Measurements from ENCODE around the gene MSI2.

Gene MSI2

GRCh38 chr17:57468932-57469775 lies 212.8 kb downstream of the MSI2 start:
- no peak overlapping the region for H3K4me3 ChIP-seq (ENCODE audit: low read depth, low read length)

- no peak overlapping the region for H3K4me3 ChIP-seq (ENCODE audit: low read depth, low read length)
Measured at GRCh38 chr17:57470906-57471305, 214.6 kb downstream of the MSI2 start.

GRCh38 chr17:57471868-57472368 lies 215.6 kb downstream of the MSI2 start:
- H3K4me3 ChIP-seq (ENCODE audit: low read depth, low read length), result no peak overlapping the region

- H3K4me3 ChIP-seq (ENCODE audit: low read depth, low read length), result no peak overlapping the region
Measured at GRCh38 chr17:57475796-57476195, 219.5 kb downstream of the MSI2 start.

- no peak overlapping the region for H3K4me3 ChIP-seq (ENCODE audit: low read depth, low read length)
Measured at GRCh38 chr17:57477522-57478362, 221.4 kb downstream of the MSI2 start.

- no peak overlapping the region for H3K4me3 ChIP-seq (ENCODE audit: low read depth, low read length)
Measured at GRCh38 chr17:57478478-57479250, 222.3 kb downstream of the MSI2 start.

GRCh38 chr17:57480438-57481196 lies 224.3 kb downstream of the MSI2 start:
- H3K4me3 ChIP-seq (ENCODE audit: low read depth, low read length), result no peak overlapping the region

GRCh38 chr17:57481910-57482391 lies 225.6 kb downstream of the MSI2 start:
- no peak overlapping the region for H3K4me3 ChIP-seq (ENCODE audit: low read depth, low read length)

- no peak overlapping the region for H3K4me3 ChIP-seq (ENCODE audit: low read depth, low read length)
Measured at GRCh38 chr17:57482657-57483056, 226.3 kb downstream of the MSI2 start.

GRCh38 chr17:57484081-57484666 lies 227.9 kb downstream of the MSI2 start:
- H3K4me3 ChIP-seq (ENCODE audit: low read depth, low read length), result no peak overlapping the region

GRCh38 chr17:57484826-57485565 lies 228.7 kb downstream of the MSI2 start:
- H3K4me3 ChIP-seq (ENCODE audit: low read depth, low read length), result no peak overlapping the region

GRCh38 chr17:57485566-57485865 lies 229.2 kb downstream of the MSI2 start:
- H3K4me3 ChIP-seq (ENCODE audit: low read depth, low read length), result no peak overlapping the region

- no peak overlapping the region for H3K4me3 ChIP-seq (ENCODE audit: low read depth, low read length)
Measured at GRCh38 chr17:57485916-57486881, 229.9 kb downstream of the MSI2 start.

GRCh38 chr17:57486882-57487301 lies 230.6 kb downstream of the MSI2 start:
- H3K4me3 ChIP-seq (ENCODE audit: low read depth, low read length), result no peak overlapping the region

GRCh38 chr17:57487573-57487972 lies 231.2 kb downstream of the MSI2 start:
- no peak overlapping the region for H3K4me3 ChIP-seq (ENCODE audit: low read depth, low read length)

GRCh38 chr17:57488856-57489255 lies 232.5 kb downstream of the MSI2 start:
- no peak overlapping the region for H3K4me3 ChIP-seq (ENCODE audit: low read depth, low read length)

GRCh38 chr17:57489321-57489720 lies 233.0 kb downstream of the MSI2 start:
- no peak overlapping the region for H3K4me3 ChIP-seq (ENCODE audit: low read depth, low read length)
